Endothelial cell of umbilical vein (primary cell): ENCODE data around the gene KIF23. TPM values are rescaled to one million over a fixed set of nuclear protein-coding genes. Genes with fewer than 3 reads are reported as not detected.

Experiments
- BruUV-seq: library from RNA; stranded (reverse); fragments of 400-500 nt; replicated peaks from 2 replicates; lab custom pipeline; 2021; lab: Mats Ljungman, UMichigan
- CTCF ChIA-PET: fragments of 300-600, 350-600 bp; sonication (Branson Sonifier 250); formaldehyde crosslinking; loops from one replicate; lab custom pipeline; 2021; ENCODE audit warnings: antibody characterized with exemption, inconsistent platforms; lab: Charles Lee
- POLR2A ChIA-PET: fragments of 300-600, 350-600 bp; sonication (Branson Sonifier 250); formaldehyde crosslinking; loops from one replicate; lab custom pipeline; 2021; ENCODE audit warnings: antibody characterized with exemption, inconsistent platforms; lab: Charles Lee
- DNase-seq: peaks from one replicate; pipeline ENCODE4 v3.0.0-alpha.2; 2011; ENCODE audit warnings: low read depth, low spot score
- FAIRE-seq: peaks from 2 replicates; lab custom pipeline; 2011; peaks lifted over from hg19 to GRCh38; lab: Jason Lieb, UNC
- H2AFZ ChIP-seq: 2 replicates; pipeline ENCODE4 v1.6.0; 2012; ENCODE audit warnings: low read depth, low read length, control low read depth, inconsistent platforms
- H3K27ac ChIP-seq: 2 replicates; pipeline ENCODE4 v1.5.1; 2011; ENCODE audit warnings: low read depth, mild to moderate bottlenecking, control low read depth, low read length, moderate library complexity; ENCODE audit not compliant: insufficient read depth
- H3K27me3 ChIP-seq, 2 experiments: 2 replicates each; pipeline versions ENCODE4 v1.6.0 to v1.6.1; 2011; ENCODE audit warnings: low read length in 2 of 2, mixed read lengths in 1 of 2; ENCODE audit not compliant: control insufficient read depth in 2 of 2, insufficient read depth in 2 of 2
- H3K36me3 ChIP-seq, 2 experiments: 2 replicates in 1 of 2; 3 replicates in 1 of 2; pipeline ENCODE4 v1.5.1; 2011; ENCODE audit warnings: low read length in 2 of 2, mild to moderate bottlenecking in 1 of 2, moderate library complexity in 1 of 2; ENCODE audit not compliant: control insufficient read depth in 2 of 2, insufficient read depth in 2 of 2; ENCODE audit errors: extremely low read depth in 1 of 2
- H3K4me1 ChIP-seq: 3 replicates; pipeline ENCODE4 v1.5.1; 2011; ENCODE audit warnings: mild to moderate bottlenecking, low read length; ENCODE audit not compliant: control insufficient read depth, insufficient read depth; ENCODE audit errors: extremely low read depth
- H3K4me2 ChIP-seq: 2 replicates; pipeline ENCODE4 v1.6.1; 2011; ENCODE audit warnings: low read length, control low read depth, mixed read lengths; ENCODE audit not compliant: insufficient read depth
- H3K4me3 ChIP-seq, 3 experiments: fragments of 200-600 bp in 1 of 3; sonication (generic), shearing (Covaris generic) in 1 of 3; replicated peaks in 1 of 3; 2 replicates each; pipeline ENCODE4 v1.5.1; 2011 to 2016; ENCODE audit warnings: control low read depth in 3 of 3, low read length in 3 of 3, mild to moderate bottlenecking in 2 of 3, inconsistent platforms in 1 of 3, low read depth in 1 of 3, moderate library complexity in 1 of 3; ENCODE audit not compliant: insufficient read depth in 1 of 3
- H3K79me2 ChIP-seq: 2 replicates; pipeline ENCODE4 v1.6.0; 2012; ENCODE audit warnings: low read length, inconsistent platforms; ENCODE audit not compliant: control insufficient read depth, insufficient read depth
- H3K9ac ChIP-seq: replicated peaks from 2 replicates; pipeline ENCODE3; 2011; ENCODE audit warnings: low read length, control low read depth; ENCODE audit not compliant: insufficient read depth; ENCODE audit errors: extremely low read depth
- H3K9me1 ChIP-seq: replicated peaks from 3 replicates; pipeline ENCODE4 v1.6.0; 2011; ENCODE audit warnings: mild to moderate bottlenecking, low read length; ENCODE audit not compliant: control insufficient read depth, insufficient read depth; ENCODE audit errors: extremely low read depth
- H3K9me3 ChIP-seq: replicated peaks from 2 replicates; pipeline ENCODE4 v1.5.1; 2012; ENCODE audit warnings: low read length, inconsistent platforms; ENCODE audit not compliant: control insufficient read depth, insufficient read depth
- H4K20me1 ChIP-seq: replicated peaks from 2 replicates; pipeline ENCODE3; 2011; ENCODE audit warnings: mild to moderate bottlenecking, low read length; ENCODE audit not compliant: control insufficient read depth, insufficient read depth; ENCODE audit errors: extremely low read depth
- CTCF ChIP-seq, 2 donors: IDR thresholded peaks; 1 replicate in 1 of 2; 2 replicates in 1 of 2; pipeline ENCODE4 v1.5.1; 2011; ENCODE audit warnings: low read length in 2 of 2, mild to moderate bottlenecking in 2 of 2, moderate library complexity in 2 of 2, control low read depth in 1 of 2, inconsistent platforms in 1 of 2, low read depth in 1 of 2; ENCODE audit not compliant: insufficient read depth in 1 of 2; ENCODE audit errors: extremely low read depth in 1 of 2
- EZH2 ChIP-seq: IDR thresholded peaks from 2 replicates; pipeline ENCODE4 v1.6.1; 2012; ENCODE audit warnings: borderline replicate concordance, low read depth, mild to moderate bottlenecking, moderate library complexity, low read length, inconsistent platforms; ENCODE audit not compliant: severe bottlenecking
- FOS ChIP-seq: IDR thresholded peaks from 2 replicates; pipeline ENCODE4 v1.6.1; 2011; ENCODE audit warnings: mild to moderate bottlenecking, low read length, moderate library complexity, borderline replicate concordance; ENCODE audit not compliant: insufficient read depth
- GATA2 ChIP-seq: IDR thresholded peaks from 2 replicates; pipeline ENCODE4 v1.7.0; 2011; ENCODE audit warnings: low read depth, mild to moderate bottlenecking, moderate library complexity, mixed read lengths, low read length; ENCODE audit not compliant: insufficient read length, insufficient read depth
- JUN ChIP-seq: IDR thresholded peaks from 2 replicates; pipeline ENCODE4 v1.6.1; 2011; ENCODE audit warnings: borderline replicate concordance, low read depth; ENCODE audit not compliant: insufficient read length, insufficient read depth
- MAX ChIP-seq: IDR thresholded peaks from 2 replicates; pipeline ENCODE4 v1.6.1; 2011; ENCODE audit not compliant: insufficient read depth, insufficient read length
- MYC ChIP-seq: IDR thresholded peaks from one replicate; pipeline ENCODE4 v1.6.1; 2011; ENCODE audit warnings: mild to moderate bottlenecking, low read depth, low read length
- POLR2A ChIP-seq: IDR thresholded peaks from 2 replicates; pipeline ENCODE4 v1.6.1; 2012; ENCODE audit warnings: low read depth, mild to moderate bottlenecking, control low read depth, low read length
- POLR2AphosphoS5 ChIP-seq: IDR thresholded peaks from 2 replicates; pipeline ENCODE4 v1.6.1; 2012; ENCODE audit warnings: low read depth, mild to moderate bottlenecking, control low read depth, low read length, moderate library complexity; ENCODE audit not compliant: insufficient read depth
- dilution Hi-C: fragments of 300-500 bp; cut with MboI; formaldehyde crosslinking; loops from one replicate; pipeline ENCODE4 v1.15.0; 2019; ENCODE audit warnings: low sequenced_read_pairs; ENCODE audit not compliant: extremely low pct_ligation_motif_present
- intact Hi-C: fragments of 100-400 bp; cut with micrococcal nuclease; formaldehyde crosslinking; loops from one replicate; pipeline ENCODE4 v1.10.0; 2022
- polyA plus RNA-seq, 4 experiments: library from polyadenylated mRNA; depleted of rRNA in 3 of 4; stranded (reverse) in 3 of 4; unstranded in 1 of 4; fragments of >200 nt; gene quantifications; 2 replicates each; pipeline versions ENCODE4 v1.2.1 to v1.2.3, GENCODE V29; 2011 to 2012; ENCODE audit warnings: missing spikeins in 1 of 4
- total RNA-seq: library from RNA; stranded (reverse); gene quantifications from 2 replicates; pipeline ENCODE4 v1.2.3, GENCODE V29; 2021

KIF23 gene
- total and polyA plus RNA-seq, 2 donors (not counting 3 experiments of a cell fraction or from before 2014, with no cell fraction given): 25.4 to 64.7 TPM

DNA sequence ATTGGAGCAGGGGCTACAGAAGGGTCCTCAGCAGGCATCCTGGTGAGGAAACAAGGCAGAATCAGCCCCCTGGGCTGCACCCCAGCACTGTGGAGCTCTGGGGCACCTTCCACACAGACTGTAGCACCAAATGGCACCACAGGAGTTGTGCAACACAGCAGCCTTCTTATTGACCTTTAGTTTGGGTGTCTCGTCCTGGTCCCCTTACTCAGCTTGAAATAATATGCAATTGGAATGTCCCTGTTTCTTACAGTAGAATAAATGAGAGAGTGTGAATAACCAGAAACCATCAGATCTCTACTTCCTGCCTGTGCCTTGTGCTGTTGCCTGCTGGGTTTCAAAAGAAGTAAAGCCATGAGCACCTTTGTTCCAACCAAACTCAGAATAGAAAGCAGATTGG lies 82.9 kb downstream of the KIF23 start:
- Histone ChIP-seq H3K4me2 (no peak overlapping the region), H3K9ac (no peak overlapping the region), H3K4me3 (no peak overlapping the region), H3K9me3 (no peaks in the 10 kb centered on the region), H4K20me1 (no peaks in the 10 kb centered on the region), H2AFZ (no peak overlapping the region), H3K4me1 (no peaks in the 10 kb centered on the region), H3K9me1 (no peaks in the 10 kb centered on the region), H3K27me3 (no peaks in the 10 kb centered on the region), H3K79me2 (no peaks in the 10 kb centered on the region), H3K27ac (no peak overlapping the region), H3K36me3 (no peaks in the 10 kb centered on the region)
- intact Hi-C loops (no loop called here), dilution Hi-C loops (no loop called here)
- DNase-seq: no peak
- BruUV-seq: no TSS peak
- POLR2A ChIA-PET: no interaction called here
- CTCF ChIA-PET: no interaction called here
- FAIRE-seq: no peak
- TF ChIP-seq POLR2A (no peak), FOS (no peak), MAX (no peak), JUN (no peak), EZH2 (no peak), GATA2 (no peak), POLR2AphosphoS5 (no peak)

DNA sequence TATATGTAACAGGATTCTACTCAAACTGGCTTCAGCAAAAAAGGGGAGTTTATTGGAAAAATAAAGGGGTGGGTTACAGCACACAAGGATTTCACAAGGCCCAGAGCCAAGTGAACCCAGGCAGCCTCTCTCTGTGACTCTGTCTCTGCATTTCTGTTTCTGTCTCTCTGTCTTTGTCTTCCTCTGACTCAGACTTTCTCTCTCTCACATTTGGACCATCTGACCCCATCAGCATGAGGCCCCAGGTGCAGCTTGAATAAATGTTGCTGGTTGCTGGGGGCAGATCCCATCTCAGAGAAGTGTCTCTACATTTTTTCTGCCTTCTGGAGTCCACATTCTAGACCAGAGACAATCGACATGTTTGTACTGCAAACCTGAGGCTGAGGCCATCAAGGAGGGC lies 83.5 kb downstream of the KIF23 start:
- no peak for FAIRE-seq
- ChIA-PET CTCF (no interaction called here), POLR2A (no interaction called here)
- Histone ChIP-seq H3K27ac (no peak overlapping the region), H4K20me1 (no peaks in the 10 kb centered on the region), H3K9ac (no peak overlapping the region), H3K9me3 (no peaks in the 10 kb centered on the region), H3K9me1 (no peaks in the 10 kb centered on the region), H3K79me2 (no peaks in the 10 kb centered on the region), H3K4me1 (no peaks in the 10 kb centered on the region), H2AFZ (no peak overlapping the region), H3K27me3 (no peaks in the 10 kb centered on the region), H3K4me3 (no peak overlapping the region), H3K4me2 (no peak overlapping the region), H3K36me3 (no peaks in the 10 kb centered on the region)
- dilution Hi-C loops (no loop called here), intact Hi-C loops (no loop called here)
- no peak for TF ChIP-seq JUN
- TF ChIP-seq POLR2AphosphoS5: no peak
- no peak for TF ChIP-seq EZH2
- no peak for TF ChIP-seq POLR2A
- TF ChIP-seq FOS: no peak
- no peak for TF ChIP-seq GATA2
- no peak for TF ChIP-seq CTCF (IDR thresholded peaks at IDR 0.05; ENCODE audit: extremely low read depth in 1 of 2, insufficient read depth in 1 of 2, low read depth in 1 of 2, low read length in 2 of 2)
- TF ChIP-seq MAX: no peak
- TF ChIP-seq MYC: no peak
- DNase-seq: no peak
- no TSS peak for BruUV-seq
